RCC 7860 (cell line): Measurements from ENCODE around the gene RFXANK.
"Not testable (repeated sequence)": the region's sequence is repeated elsewhere in the genome, so short reads cannot be mapped to it uniquely, and the experiment has no call there.

Source experiments
- DNase-seq: peaks from one replicate; pipeline ENCODE4 v3.0.0-alpha.2; 2015; ENCODE audit warnings: low spot score
- FAIRE-seq: peaks from 2 replicates; lab custom pipeline; 2012; peaks lifted over from hg19 to GRCh38; lab: Jason Lieb, UNC

The RFXANK gene

DNA sequence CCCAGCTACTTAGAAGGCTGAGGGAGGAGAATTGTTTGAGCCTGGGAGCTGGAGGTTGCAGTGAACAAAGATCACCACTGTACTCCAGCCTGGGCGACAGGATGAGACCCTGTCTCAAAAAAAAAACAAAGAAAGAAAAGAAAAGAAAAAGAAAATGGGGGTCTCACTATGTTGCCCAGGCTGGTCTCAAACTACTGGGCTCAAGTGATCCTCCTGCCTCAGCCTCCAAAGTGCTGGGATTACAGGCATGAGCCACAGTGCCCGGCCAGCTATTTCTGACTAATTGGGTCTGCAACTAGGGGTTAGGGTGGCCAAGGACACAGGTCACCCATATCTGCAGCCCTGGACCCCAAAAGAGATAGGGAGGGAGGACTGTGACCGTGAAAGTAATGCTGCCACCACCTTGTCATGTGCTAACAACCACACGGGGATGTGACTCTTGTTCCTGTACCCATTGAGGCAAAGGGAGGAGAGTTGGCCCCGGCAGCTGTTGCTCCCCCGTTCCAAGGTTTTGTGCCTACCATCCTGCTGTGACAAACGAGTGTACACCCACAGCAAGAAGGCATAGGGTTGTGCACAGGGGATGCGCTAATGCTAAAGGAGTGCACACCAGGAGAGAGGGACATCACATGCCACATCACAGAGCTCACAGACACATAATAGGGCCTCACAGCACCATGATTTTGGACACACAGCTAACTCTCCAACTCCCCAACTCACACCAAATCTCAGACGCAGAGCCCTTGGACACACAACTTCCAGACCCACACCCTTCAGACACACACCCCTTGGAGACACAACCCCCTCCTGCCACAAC is 22.6 kb upstream of the RFXANK start:
- no peak for FAIRE-seq

DNA sequence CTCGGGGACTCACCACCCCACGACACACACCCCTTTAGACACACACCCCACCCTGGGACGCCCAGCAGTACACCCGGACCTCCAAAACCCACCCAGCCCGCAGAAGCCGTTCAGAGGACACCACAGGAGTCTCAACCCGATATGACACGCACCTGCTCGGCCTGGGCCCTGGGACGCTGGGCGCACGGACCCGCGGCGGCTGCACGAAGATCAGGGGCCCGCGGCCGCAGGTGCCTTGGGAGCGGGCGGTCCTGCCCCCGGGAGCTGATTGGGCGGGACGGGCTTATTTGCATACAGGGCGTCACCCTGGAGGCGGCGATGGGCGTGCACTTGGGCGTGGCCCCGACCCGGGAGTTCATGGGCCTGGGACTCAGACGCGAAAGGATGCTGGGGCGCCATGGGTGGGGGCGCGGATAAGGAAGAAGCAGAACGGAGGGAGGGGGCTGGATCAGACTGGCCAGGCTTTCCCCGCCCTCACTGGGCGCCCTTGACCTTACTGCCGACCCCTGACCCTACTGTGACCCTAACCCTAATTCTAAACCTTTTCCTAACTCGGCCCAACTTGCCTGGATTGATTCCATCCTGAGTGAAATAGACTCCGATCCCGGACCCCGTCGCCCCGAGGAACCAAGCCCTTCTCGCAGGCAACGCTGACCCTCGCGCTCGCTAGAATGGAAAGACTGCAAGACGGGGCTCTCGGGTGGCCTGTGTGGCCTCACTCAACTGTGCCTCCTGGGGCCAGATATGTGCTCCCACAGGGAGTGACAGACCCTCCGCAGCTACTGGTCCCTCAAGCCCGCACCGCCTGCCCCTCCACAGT is 21.8 kb upstream of the RFXANK start, which contains the start of gene MEF2B:
Gene MEF2B, minus strand, starts transcription at position 211 of the 820 bp plus-strand sequence. CDS start 19,528 bp downstream, outside the sequence.
- no peak for DNase-seq
- FAIRE-seq, result no peak

More for the DNA sequence above, 22.6 kb upstream of the RFXANK start:
- DNase-seq, result no peak

DNA sequence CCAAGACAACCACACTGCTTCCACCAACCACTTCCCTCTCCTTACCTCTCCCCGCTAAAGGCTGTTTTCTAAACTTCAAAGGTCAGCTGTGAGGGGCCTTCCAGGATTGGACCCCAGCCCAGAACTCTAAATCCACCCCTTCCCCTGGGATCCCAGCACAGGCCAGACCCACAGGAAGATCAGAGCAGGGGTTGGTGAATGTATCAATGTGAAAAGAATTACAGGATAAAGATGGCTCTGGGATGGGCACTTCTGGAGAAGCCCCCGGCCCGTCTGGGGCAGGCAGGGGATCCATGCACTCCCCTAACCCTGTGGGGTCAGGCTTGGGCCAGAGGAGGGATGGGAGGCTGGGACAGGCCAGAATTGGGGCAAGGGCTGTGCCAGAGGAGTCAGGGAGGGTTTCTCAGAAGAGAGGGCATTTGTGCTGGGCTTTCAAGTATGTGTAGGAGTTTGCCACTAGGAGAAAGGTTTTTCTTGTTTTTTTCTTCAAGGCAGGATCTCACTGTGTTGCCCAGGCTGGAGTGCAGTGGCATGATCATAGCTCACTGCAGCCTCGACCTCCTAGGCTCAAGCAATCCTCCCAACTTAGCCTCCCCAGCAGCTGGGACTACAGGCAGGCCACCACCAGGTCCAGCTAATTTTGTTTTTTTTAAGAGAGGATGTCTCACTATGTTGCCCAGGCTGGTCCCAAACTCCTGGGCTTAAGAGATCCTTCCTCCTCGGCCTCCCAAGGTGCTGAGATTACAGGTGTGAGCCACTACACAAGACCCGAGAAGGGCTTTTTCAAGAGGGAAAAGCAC is 21.0 kb upstream of the RFXANK start:
- no peak for FAIRE-seq
- no peak for DNase-seq

DNA sequence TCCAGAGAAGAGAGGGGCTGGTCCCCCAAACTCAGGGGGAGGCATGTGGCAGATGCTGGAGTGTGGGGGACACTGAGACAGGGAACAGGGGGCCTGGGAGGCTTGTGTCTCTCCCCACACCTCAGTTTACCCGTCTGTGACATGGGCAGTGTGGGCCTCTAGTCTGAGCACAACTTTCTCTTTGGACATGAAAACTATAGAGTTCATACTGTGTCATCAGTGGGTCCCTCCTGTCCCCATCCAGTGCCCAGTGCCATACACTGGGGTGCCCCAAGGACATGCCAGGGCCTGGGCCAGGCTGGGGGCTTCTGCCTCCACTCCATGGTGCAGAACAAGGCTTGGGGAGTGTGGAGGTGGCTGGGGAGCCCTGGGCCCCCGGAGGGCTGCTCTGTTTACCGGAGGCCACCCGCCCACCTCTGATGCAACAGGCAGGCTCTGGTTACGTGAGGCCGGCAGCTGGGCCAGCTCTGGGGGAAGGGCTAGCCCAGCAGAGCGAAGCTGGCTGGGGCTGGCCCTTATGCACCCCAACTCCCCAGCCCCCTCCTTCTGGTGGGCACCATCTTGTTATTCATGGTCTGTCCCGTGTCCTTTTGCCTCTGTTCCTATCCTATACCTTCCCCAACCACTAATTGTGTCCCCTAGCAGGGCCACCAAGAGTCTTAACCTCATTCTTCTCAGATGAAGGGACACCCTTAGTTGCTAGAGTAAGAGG is 20.1 kb upstream of the RFXANK start:
- no peak for FAIRE-seq

DNA sequence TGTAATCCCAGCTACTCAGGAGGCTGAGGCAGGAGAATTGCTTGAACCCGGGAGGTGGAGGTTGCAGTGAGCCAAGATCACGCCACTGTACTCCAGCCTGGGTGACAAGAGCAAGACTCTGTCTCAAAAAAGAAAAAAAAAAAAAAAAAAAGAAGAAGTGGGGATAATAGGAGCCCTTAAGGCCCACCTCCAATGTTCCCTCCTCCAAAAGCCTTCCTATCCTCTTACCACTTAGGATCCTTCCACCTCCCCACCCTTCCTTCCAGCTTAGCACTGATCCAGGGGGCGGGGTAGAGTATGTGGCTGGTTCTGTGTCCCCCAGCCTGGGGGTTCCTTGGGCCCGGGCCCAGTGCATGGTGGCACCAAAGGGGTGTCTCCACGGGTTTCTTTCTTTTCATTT is 18.8 kb upstream of the RFXANK start:
- DNase-seq, FAIRE-seq: not testable (repeated sequence)

More for the DNA sequence above, 20.1 kb upstream of the RFXANK start:
- DNase-seq, result no peak

DNA sequence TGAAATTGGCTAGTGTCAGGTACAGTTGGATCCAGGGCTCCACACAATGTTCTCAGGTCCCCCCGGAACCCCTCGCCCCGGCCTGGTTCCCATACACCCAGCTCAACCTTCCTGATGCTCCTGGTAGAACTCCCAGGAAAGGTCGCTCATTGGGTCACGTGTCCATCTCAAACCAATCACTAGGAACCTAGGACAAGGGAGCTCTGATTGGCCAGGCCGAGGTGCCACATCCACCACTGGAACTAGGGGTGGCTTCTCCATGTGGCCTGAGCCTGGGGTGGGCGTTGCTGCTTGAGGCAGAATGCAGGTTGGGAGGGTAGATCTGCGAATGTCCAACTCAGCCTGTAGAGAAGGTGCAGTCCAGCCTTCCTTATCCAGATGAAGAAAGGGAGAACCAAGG is 15.1 kb upstream of the RFXANK start:
- FAIRE-seq (no peak), DNase-seq (no peak)

DNA sequence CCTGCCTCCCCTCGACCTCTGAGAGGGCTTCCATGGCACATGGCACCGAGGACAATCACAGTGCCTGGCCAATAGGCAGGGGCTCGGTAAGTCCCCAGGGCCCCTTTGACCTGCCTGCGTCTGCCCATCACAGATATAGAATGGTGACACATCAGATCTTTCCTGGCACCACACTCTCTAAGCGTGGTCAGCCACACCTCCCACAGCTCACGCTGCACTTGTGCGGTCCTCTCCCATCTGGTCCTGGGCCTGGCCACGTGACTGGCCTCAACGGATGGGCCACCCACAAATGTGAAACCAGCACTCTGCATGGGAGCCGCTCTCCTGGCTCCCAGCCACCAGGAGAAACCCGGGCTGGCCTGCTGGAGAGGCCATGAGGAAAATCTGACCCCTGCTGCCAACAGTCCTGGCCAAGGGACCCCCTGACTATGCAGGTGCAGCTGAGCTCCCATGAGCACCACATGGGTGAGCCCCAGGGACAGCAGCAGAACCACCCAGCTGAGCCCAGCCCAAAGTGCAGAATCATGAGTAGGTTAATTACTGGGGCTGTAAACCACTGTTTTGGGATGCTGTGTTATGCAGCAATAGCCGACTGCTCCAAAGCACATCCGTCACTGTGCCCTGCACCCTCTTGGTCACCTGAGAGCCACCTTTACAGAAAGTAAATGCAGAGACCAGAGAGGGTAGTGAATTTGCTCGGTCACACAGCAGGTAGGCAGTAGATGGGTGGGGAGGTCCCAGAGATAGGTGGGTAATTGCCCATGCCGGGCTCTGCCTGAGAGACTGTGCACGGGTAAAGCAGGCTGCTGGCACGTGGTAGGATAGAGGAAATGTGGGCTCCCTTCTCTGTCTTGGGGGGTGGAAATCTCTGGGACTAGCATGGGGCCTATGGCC is 12.3 kb upstream of the RFXANK start:
- no peak for DNase-seq
- no peak for FAIRE-seq

DNA sequence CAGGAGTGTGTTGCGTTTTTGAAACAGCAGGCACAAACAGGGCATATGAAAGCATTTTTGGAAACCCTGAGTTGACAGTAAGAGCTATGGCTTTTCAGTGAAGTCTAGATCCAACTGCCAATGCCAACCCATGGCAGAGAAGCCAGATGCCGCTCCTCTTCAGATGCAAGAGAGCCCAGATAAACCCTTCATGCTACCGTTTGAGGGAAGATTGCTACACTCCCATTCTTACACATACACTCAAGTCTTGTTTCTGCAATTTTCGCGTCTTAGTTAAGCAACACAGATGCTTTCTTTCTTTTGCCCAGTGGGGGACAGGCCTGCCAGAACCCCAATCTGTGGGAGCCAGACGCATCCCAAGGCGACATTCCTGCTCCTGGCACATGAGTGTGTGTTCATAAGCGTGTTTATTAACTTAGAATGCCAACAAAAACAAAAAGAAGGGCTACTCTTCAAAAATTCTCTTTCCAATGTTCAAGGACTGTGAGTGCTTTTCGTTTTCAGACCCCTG is 10.5 kb upstream of the RFXANK start:
- no peak for DNase-seq
- FAIRE-seq, result no peak

DNA sequence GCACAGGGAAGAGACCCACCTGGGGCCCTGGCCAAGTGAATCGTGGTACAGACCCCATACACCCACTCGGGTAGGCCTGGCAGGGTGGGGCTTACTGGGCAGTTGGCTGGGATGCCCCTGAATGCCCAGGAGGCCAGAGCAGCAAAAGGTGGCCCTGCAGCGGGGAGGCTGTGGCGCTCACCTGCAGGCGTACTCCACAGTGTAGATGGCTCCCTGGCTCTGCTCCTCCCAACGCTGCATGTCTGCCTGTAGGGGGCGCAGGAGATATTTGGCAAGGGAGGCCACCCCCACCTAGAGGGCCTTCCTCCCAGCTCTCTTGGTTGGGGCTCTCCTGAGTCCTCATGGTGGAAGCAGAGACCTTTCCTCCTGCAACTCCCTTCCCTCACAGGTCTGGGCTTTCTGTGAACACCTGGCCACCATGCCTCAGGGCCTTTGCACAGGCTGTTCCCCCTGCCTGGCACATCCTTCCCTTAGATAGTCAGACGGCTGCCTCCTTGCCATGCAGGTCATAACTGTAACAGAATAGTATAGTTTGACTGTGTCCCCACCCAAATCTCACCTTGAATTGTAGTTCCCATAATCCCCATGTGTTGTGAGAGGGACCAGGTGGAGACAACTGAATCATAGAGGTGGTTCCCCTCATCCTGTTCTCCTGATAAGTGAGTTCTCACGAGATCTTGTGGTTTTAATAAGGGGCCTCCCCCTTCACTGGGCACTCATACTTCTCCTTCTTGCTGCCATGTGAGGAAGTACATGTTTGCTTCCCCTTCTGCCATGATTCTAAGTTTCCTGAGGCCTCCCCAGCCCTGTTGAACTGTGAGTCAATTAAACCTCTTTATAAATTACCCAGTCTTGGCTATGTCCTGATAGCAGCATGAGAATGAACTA is 6.0 kb upstream of the RFXANK start:
- no peak for FAIRE-seq

DNA sequence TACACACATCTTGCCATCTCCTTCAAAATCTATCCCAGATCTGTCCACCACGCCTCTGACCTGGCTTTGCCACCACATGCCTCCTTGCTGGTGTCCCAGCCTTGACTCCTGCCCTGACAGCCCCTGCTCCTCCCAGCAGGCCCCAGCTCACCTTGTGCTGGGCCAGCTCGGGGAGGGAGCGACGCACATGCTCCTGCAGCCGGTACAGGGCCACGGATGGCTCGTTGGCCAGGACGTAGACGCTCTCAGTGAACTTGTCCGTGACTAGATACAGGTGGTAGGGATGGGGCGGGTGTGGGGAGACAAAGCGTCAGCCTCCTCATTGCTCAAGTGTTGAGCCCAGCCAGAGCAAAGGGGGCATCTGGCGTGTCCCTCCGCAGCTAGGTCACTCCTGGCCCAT is 5.3 kb upstream of the RFXANK start:
- no peak for DNase-seq
- no peak for FAIRE-seq

More for the DNA sequence above, 6.0 kb upstream of the RFXANK start:
- peak; percentile 13 for DNase-seq

DNA sequence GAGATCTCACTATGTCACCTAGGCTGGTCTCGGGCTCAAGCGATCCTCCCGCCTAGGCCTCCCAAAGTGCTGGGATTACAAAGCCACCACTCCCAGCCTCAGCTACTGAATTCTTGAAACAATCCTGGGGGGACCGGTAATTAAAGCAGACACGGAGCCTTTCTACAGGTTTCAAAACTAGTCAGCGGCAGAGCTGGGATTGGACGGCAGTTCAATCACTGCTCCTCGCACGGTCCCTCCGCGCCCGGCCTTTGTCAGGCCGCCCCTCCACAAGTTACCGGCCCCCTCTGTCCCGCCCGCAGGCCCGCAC is 335 bp upstream of the RFXANK start:
- DNase-seq, result no peak
- FAIRE-seq, result no peak

DNA sequence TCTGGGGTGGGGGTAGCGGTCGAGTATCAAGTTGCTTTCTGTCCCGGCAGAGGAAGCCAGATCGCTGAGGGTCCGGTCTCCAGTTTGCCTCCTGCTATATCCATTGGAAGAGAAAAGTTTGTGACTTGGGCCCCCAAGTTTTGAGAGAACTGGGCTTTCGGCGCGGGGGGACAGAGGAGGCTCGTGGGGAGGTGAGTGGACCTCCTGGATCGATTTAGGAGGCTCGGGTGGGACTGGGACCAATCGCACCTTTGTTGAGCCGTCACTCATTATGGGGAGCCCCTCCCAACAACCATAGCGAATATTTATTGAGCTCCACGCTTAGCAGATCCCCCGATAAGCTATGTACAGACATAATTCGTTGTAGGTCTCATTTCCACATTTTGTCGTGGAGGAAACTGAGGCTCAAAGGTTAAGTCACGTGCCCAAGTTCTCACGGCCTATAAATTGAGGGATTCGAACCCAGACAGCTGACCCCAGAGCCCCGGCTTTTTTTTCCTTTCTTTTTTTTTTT is 909 bp downstream of the RFXANK start:
- FAIRE-seq, result no peak
- DNase-seq, result no peak

DNA sequence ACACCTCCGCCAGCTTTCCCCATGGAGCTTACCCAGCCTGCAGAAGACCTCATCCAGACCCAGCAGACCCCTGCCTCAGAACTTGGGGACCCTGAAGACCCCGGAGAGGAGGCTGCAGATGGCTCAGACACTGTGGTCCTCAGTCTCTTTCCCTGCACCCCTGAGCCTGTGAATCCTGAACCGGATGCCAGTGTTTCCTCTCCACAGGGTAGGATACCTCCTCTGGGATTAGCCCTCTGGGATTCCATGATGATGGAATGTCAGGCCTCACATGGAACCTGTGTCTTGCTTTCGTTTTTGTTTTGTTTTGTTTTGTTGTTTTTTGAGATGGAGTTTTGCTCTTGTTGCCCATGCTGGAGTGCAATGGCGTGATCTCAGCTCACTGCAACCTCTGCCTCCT is 1.9 kb downstream of the RFXANK start:
- FAIRE-seq, result no peak
- no peak for DNase-seq

DNA sequence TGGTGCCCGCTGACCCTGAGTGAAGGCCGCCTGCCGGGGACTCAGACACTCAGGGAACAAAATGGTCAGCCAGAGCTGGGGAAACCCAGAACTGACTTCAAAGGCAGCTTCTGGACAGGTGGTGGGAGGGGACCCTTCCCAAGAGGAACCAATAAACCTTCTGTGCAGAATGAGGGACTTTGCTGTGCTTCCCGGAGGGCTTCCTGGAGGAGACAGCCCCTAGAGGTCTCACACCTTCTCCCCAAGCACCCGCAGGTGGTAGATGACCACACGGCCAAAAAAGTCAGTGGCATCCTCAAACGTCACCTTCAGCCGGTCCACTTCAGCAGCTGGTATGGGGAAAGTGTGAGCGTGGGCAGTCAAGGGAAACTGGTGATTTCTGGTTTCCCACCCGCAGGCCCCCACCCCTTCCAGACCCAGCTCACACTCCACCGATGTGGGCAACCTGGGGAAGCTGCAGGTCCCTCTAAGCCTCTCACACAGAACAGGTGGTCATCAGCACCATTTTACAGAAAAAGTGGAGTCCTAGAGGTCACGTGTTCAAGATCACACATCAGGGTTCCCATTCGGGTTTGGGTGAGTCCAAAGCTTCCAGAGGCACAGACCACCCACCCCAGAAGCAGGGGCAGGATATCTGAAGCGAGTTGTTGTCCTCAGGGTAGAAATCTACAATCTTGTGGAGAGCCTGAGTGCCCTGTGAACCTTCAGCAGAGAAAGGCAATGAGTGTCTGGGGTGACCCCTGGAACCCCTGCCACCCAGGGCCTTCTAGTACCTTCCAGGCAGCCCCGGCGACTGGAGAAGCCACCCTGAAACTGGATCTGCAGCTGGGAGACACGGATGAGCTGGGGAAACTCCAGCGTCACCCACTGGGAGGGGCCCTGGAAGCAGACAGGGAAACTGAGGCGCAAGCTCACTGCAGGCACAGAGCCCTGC is 9.9 kb downstream of the RFXANK start:
- FAIRE-seq (no peak), DNase-seq (no peak)

DNA sequence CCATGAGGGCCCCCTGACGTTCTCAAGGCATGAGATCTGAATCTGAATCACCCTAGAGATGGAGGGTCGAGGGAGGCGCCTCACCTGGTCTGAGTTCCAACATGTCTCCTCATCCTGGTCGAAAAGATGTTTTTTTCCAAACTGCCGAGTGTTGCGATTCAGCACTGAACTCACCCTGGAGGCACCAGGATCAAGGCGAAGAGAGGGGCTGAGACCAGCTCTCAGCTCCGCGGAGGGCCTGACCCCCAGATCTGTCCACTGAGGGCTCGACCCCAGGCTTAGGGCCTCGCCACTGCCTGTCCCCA is 10.6 kb downstream of the RFXANK start:
- DNase-seq (no peak), FAIRE-seq (no peak)

DNA sequence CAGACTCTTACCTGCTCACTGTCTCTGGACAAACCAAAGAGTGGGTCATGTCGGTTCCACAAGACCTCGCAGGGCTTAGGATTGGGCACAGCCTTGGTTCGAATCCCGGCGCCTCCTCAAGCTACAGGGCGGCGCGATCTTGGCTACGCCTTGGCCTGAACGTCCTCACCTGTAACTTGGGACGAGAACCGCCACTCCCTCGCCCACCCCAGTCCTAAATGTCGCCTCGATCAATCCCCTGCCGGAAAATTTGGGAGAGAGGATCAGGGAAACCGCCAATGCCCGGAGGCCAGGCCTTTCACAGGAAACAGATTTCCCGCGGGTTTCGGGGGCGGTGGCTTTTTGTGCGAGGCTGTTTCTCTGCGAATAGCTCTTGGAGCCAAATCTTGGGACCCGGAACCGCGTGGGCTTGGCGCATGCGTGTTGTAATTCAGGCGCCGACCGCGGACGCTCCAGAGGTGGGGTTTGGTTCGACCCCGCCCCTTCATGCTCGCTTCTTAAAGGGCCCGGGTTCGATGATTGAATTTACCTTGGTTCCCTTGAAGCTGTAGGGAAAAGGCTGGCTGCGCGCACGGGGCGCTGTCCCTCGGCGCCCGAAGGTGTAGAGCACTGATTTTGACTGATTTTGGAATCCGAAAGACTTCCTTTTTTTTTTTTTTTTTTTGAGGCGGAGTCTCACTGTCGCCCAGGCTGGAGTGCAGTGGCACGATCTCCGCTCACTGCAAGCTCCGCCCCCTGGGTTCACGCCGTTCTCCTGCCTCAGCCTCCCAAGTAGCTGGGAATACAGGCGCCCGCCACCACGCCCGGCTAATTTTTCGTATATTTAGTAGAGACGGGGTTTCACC is 11.2 kb downstream of the RFXANK start, which contains the start of gene NR2C2AP:
Gene NR2C2AP, minus strand, starts transcription at position 403 of the 845 bp plus-strand sequence. Its CDS starts 354 bp downstream, at position 49.
- peak; percentile 81 for FAIRE-seq
- DNase-seq, result peak; percentile 80
